ENCODE measurements around the gene DDN.
A peak's percentile ranks its signal among the peaks of the same experiment; 100 is the strongest.

Gene DDN

DNA sequence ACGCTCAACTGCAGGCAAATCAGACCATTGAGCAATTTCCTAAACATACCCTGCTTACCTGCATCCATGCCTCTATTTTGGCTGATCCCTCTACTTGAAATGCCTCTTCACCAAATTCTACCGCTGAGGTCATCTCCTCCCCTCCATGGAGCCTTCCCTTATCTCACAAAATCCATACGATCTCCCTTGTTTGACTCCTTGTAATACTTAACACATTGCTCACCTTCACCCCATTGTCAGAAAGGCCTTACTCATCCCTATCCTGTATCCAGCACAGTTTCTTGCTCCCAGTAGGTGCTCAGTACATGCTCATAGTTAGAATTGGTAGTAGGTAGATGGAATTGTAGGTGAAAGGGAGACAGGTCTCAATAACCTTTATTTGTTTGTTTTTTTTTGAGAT lies 5.4 kb downstream of the DDN start:
- TF ChIP-seq CTCF (IDR thresholded peaks at IDR 0.05; ENCODE audit: low read depth, low read length, missing control alignments): no peak
- DNase-seq (ENCODE audit: extremely low read depth, low read depth): no peak
- H3K4me3 ChIP-seq (replicated peaks; ENCODE audit: low read depth, low read length): no peak overlapping the region

GRCh38 chr12:48991247-48992050 lies 7.7 kb downstream of the DDN start:
- no peak overlapping the region for H3K4me3 ChIP-seq (replicated peaks; ENCODE audit: low read depth, low read length)
- no peak for TF ChIP-seq CTCF (IDR thresholded peaks at IDR 0.05; ENCODE audit: low read depth, low read length, missing control alignments)
- no peak for DNase-seq (ENCODE audit: extremely low read depth, low read depth)

DNA sequence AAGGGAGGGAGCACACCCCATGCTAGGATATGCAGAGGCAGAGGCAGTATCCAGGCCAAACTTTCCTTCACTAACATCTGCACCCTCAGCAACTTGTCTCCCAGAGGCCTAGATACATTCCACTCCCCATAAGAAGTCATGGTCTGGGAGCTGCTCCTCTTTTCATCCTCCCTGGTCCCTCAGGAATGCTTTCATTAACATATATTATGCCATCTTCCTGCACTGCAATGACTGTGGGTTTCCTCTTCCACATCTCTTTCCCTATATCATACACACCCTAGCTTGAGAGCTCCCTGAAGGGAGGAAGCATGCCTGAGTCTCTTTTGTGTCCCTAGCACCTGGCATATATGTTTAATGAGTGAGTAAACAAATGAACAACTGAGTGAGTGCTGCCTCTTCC lies 8.6 kb downstream of the DDN start:
- TF ChIP-seq CTCF (IDR thresholded peaks at IDR 0.05; ENCODE audit: low read depth, low read length, missing control alignments): no peak
- no peak for DNase-seq (ENCODE audit: extremely low read depth, low read depth)
- no peak overlapping the region for H3K4me3 ChIP-seq (replicated peaks; ENCODE audit: low read depth, low read length)

GRCh38 chr12:48988030-48988649 lies 11.0 kb downstream of the DDN start:
- no peak for DNase-seq (ENCODE audit: extremely low read depth, low read depth)
- peak; percentile 95 for TF ChIP-seq CTCF (IDR thresholded peaks at IDR 0.05; ENCODE audit: low read depth, low read length, missing control alignments)
- H3K4me3 ChIP-seq (replicated peaks; ENCODE audit: low read depth, low read length): no peak overlapping the region

- no peak for DNase-seq (ENCODE audit: extremely low read depth, low read depth)
- no peak overlapping the region for H3K4me3 ChIP-seq (replicated peaks; ENCODE audit: low read depth, low read length)
- TF ChIP-seq CTCF (IDR thresholded peaks at IDR 0.05; ENCODE audit: low read depth, low read length, missing control alignments): no peak
These were observed 12.4 kb downstream of the DDN start for GRCh38 chr12:48986720-48987291.

DNA sequence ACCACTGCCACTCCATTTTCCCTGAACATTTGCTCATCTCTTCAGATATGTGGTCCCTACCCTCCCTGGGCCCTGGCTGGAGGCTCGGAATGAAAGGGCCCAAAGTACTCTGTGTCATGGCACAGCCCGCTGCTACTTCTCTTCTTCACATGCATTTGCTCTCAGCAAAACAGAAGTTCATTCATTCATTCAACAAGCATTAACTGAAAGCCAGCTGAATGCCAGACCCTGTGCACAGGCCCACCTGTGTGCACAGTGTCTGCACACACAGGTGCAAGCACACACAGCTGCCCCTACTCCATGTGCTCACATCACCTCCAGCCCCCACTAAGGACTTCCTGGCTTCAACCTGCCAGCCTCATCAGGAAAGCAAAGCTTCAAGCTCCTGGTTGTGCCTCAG lies 13.3 kb downstream of the DDN start:
- no peak overlapping the region for H3K4me3 ChIP-seq (replicated peaks; ENCODE audit: low read depth, low read length)
- DNase-seq (ENCODE audit: extremely low read depth, low read depth): no peak
- TF ChIP-seq CTCF (IDR thresholded peaks at IDR 0.05; ENCODE audit: low read depth, low read length, missing control alignments): no peak
